Measurements from ENCODE around the gene MED29.
A peak's percentile ranks its signal among the peaks of the same experiment; 100 is the strongest.

Gene MED29

GRCh38 chr19:39435499-39436349 lies 44.5 kb downstream of the MED29 start, which contains the start of gene RPS16:
Gene RPS16, minus strand, starts transcription at chr19:39435949. Its CDS starts 54 bp downstream, at chr19:39435895.
- Histone ChIP-seq H3K4me3 (ENCODE audit: low read length) (peak within 1 kb of the TSS; percentile 100), H2AFZ (ENCODE audit: low read length) (peak within 1 kb of the TSS; percentile 20; the same call in 1 of the 2 replicates), H3K27ac (ENCODE audit: low read length) (peak within 1 kb of the TSS; percentile 65), H3K4me1 (ENCODE audit: low read length) (peaks cover 49% of the 10 kb centered on the region), H3K9ac (ENCODE audit: low read length) (peak within 1 kb of the TSS; percentile 96), H3K9me2 (replicated peaks; ENCODE audit: insufficient read depth, low read length) (no peaks in the 10 kb centered on the region), H3K36me3 (replicated peaks; ENCODE audit: insufficient read depth, low read length) (peaks cover 16% of the 10 kb centered on the region), H3K79me2 (ENCODE audit: low read length) (peaks cover 31% of the 10 kb centered on the region), H3K4me2 (ENCODE audit: low read depth, low read length) (peak within 1 kb of the TSS; percentile 68), H3K27me3 (replicated peaks; ENCODE audit: insufficient read depth, low read length) (no peaks in the 10 kb centered on the region), H4K20me1 (ENCODE audit: insufficient read depth, low read length) (peaks cover 15% of the 10 kb centered on the region), H3F3A (ENCODE audit: insufficient read depth, low read length) (peaks cover 46% of the 10 kb centered on the region), H3K9me3 (replicated peaks; ENCODE audit: insufficient read depth, low read length) (no peaks in the 10 kb centered on the region)
- peak; percentile 99 for DNase-seq
- no peak for TF ChIP-seq EZH2 (optimal IDR thresholded peaks at IDR 0.05; ENCODE audit: low read depth, low read length)
- no peak for TF ChIP-seq EZH2phosphoT487 (IDR thresholded peaks at IDR 0.05; ENCODE audit: low read length)
- no peak for TF ChIP-seq CTCF (IDR thresholded peaks at IDR 0.05; ENCODE audit: low read length)

- Histone ChIP-seq H2AFZ (ENCODE audit: low read length) (peak overlapping the region; percentile 20; the same call in 1 of the 2 replicates), H3K79me2 (ENCODE audit: low read length) (peaks cover 31% of the 10 kb centered on the region), H4K20me1 (ENCODE audit: insufficient read depth, low read length) (peaks cover 15% of the 10 kb centered on the region), H3K4me1 (ENCODE audit: low read length) (peaks cover 47% of the 10 kb centered on the region), H3K9me3 (replicated peaks; ENCODE audit: insufficient read depth, low read length) (no peaks in the 10 kb centered on the region), H3K27ac (ENCODE audit: low read length) (peak overlapping the region; percentile 58; the same call in 1 of the 2 replicates), H3F3A (ENCODE audit: insufficient read depth, low read length) (peaks cover 40% of the 10 kb centered on the region), H3K9me2 (replicated peaks; ENCODE audit: insufficient read depth, low read length) (no peaks in the 10 kb centered on the region), H3K4me2 (ENCODE audit: low read depth, low read length) (peak overlapping the region; percentile 67), H3K4me3 (ENCODE audit: low read length) (peak overlapping the region; percentile 69), H3K36me3 (replicated peaks; ENCODE audit: insufficient read depth, low read length) (peaks cover 16% of the 10 kb centered on the region), H3K9ac (ENCODE audit: low read length) (peak overlapping the region; percentile 96), H3K27me3 (replicated peaks; ENCODE audit: insufficient read depth, low read length) (no peaks in the 10 kb centered on the region)
- no peak for DNase-seq
- TF ChIP-seq EZH2 (optimal IDR thresholded peaks at IDR 0.05; ENCODE audit: low read depth, low read length) (no peak), EZH2phosphoT487 (IDR thresholded peaks at IDR 0.05; ENCODE audit: low read length) (no peak), CTCF (IDR thresholded peaks at IDR 0.05; ENCODE audit: low read length) (no peak)
Observed at GRCh38 chr19:39436350-39436716, 45.2 kb downstream of the MED29 start.

- Histone ChIP-seq H4K20me1 (ENCODE audit: insufficient read depth, low read length) (peaks cover 13% of the 10 kb centered on the region), H3K79me2 (ENCODE audit: low read length) (peaks cover 28% of the 10 kb centered on the region), H3K4me1 (ENCODE audit: low read length) (peaks cover 30% of the 10 kb centered on the region), H3K9ac (ENCODE audit: low read length) (no peak overlapping the region), H3K4me2 (ENCODE audit: low read depth, low read length) (no peak overlapping the region), H3K9me2 (replicated peaks; ENCODE audit: insufficient read depth, low read length) (no peaks in the 10 kb centered on the region), H3K36me3 (replicated peaks; ENCODE audit: insufficient read depth, low read length) (peaks cover 10% of the 10 kb centered on the region), H3K27me3 (replicated peaks; ENCODE audit: insufficient read depth, low read length) (no peaks in the 10 kb centered on the region), H3K27ac (ENCODE audit: low read length) (no peak overlapping the region), H2AFZ (ENCODE audit: low read length) (no peak overlapping the region), H3F3A (ENCODE audit: insufficient read depth, low read length) (peaks cover 26% of the 10 kb centered on the region), H3K4me3 (ENCODE audit: low read length) (no peak overlapping the region), H3K9me3 (replicated peaks; ENCODE audit: insufficient read depth, low read length) (no peaks in the 10 kb centered on the region)
- no peak for DNase-seq
- TF ChIP-seq CTCF (IDR thresholded peaks at IDR 0.05; ENCODE audit: low read length) (no peak), EZH2 (optimal IDR thresholded peaks at IDR 0.05; ENCODE audit: low read depth, low read length) (no peak), EZH2phosphoT487 (IDR thresholded peaks at IDR 0.05; ENCODE audit: low read length) (no peak)
Observed at GRCh38 chr19:39438270-39438934, 47.2 kb downstream of the MED29 start.
